Measurements from ENCODE around the gene VLDLR. TPM values are rescaled to one million over a fixed set of nuclear protein-coding genes. Genes with fewer than 3 reads are reported as not detected.

VLDLR gene
- total and polyA plus RNA-seq, 2 of the 8 experiments (the other 6 are each of a cell fraction or from before 2014, with no cell fraction given), result 24.2 to 49.1 TPM

Other genes with a start within 250 kb of the VLDLR start
- gene KCNV2, start 95.7 kb downstream of the VLDLR start, total RNA-seq (2021; fragmentation: NEBNext Ultra II Directional; extraction: Animal tissue kit (Norgen Biotek cat#: 25700)), result not detected in 2 replicates
- not detected in 2 replicates for gene KCNV2, start 95.7 kb downstream of the VLDLR start, polyA plus RNA-seq (2011; rRNA removed)
- gene PUM3, start 222.3 kb downstream of the VLDLR start, total RNA-seq (2021; fragmentation: NEBNext Ultra II Directional; extraction: Animal tissue kit (Norgen Biotek cat#: 25700)), result 85.6 and 96.2 TPM in 2 replicates
- 13.4 and 18.8 TPM in 2 replicates for gene PUM3, start 222.3 kb downstream of the VLDLR start, polyA plus RNA-seq (2011; rRNA removed)